ENCODE data around the gene GSAP. TPM values are rescaled to one million over a fixed set of nuclear protein-coding genes. Genes with fewer than 3 reads are reported as not detected.

GSAP gene
- total RNA-seq, 1 experiment from 2014 or later: 25.7 TPM

DNA sequence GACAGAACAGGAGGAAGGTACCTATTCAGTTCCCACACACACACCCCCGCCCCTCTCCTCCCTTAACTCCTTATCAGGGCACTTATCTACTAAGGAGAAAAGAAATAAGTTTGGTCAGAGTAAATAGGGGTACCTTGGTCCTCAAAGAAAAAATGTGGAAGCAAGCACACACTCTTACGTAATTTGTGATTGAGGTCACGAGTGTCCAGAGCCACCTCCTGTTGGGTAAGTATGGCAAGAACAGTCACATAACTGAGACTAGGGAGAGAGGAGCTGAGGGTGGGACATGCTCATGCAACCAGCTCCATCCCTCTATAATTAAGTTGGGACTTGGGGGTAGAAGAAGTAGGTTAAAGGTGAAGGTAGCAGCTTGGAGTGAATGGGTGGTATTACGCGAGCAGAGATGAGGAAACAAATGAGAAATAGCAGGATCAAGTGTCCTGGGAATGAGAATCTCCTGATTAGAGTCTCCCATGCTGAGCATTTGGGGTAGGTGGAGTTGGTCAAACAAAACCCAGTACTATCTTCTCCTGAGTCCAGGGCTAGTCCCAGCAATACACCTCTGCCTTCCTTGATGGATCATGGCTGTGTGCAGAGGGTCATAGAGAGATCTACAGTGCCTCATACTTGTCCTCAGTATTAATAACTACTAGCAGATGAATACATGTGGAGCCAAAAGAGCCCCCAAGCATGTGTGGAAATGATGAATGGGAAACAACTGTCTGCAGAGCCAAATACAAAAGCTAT is 77.1 kb downstream of the GSAP start:
- Histone ChIP-seq H3K9me3 (no peaks in the 10 kb centered on the region), H3K27me3 (replicated peaks; ENCODE audit: control insufficient read depth, insufficient read depth, low read length) (no peaks in the 10 kb centered on the region), H3K4me3 (ENCODE audit: low read depth, low read length) (no peak overlapping the region), H3K4me1 (peaks cover 24% of the 10 kb centered on the region), H3K36me3 (ENCODE audit: control insufficient read depth, insufficient read depth, low read length) (no peaks in the 10 kb centered on the region)
- ChIA-PET CTCF (interaction anchor here (0.7 kb wide), 1 partner anchor 92 kb away, joined by 3 read pairs; no protein-coding TSS in a partner anchor), POLR2A (interaction anchor here (0.5 kb wide), 2 partner anchors 9 to 20 kb away, joined by 4 to 6 read pairs; no protein-coding TSS in a partner anchor)
- peaks cover 10% of the 10 kb centered on the region for H3K36me3 Mint-ChIP-seq (ENCODE audit: insufficient read depth, unreplicated experiment)
- TF ChIP-seq, protein P1, sequence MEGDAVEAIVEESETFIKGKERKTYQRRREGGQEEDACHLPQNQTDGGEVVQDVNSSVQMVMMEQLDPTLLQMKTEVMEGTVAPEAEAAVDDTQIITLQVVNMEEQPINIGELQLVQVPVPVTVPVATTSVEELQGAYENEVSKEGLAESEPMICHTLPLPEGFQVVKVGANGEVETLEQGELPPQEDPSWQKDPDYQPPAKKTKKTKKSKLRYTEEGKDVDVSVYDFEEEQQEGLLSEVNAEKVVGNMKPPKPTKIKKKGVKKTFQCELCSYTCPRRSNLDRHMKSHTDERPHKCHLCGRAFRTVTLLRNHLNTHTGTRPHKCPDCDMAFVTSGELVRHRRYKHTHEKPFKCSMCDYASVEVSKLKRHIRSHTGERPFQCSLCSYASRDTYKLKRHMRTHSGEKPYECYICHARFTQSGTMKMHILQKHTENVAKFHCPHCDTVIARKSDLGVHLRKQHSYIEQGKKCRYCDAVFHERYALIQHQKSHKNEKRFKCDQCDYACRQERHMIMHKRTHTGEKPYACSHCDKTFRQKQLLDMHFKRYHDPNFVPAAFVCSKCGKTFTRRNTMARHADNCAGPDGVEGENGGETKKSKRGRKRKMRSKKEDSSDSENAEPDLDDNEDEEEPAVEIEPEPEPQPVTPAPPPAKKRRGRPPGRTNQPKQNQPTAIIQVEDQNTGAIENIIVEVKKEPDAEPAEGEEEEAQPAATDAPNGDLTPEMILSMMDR (IDR thresholded peaks at IDR 0.05; ENCODE audit: insufficient read depth in 1 of 2, low read depth in 1 of 2, low read length in 1 of 2, severe bottlenecking in 1 of 2, unreplicated experiment in 1 of 2): no peak
- H3K4me1 Mint-ChIP-seq (ENCODE audit: low read depth, unreplicated experiment): peaks cover 21% of the 10 kb centered on the region
- peak overlapping the region; percentile 16 for H3K4me3 Mint-ChIP-seq (ENCODE audit: unreplicated experiment)
- intact Hi-C loops (cut with micrococcal nuclease; ENCODE audit: unreplicated experiment): loop anchor here (1.0 kb wide), 1 partner anchor 120 kb away; no protein-coding TSS in a partner anchor
- BruUV-seq (replicated peaks): TSS peak; percentile 49
- peak overlapping the region; percentile 74 for H3K27ac Mint-ChIP-seq (ENCODE audit: unreplicated experiment)
- H3K27me3 Mint-ChIP-seq (ENCODE audit: insufficient read depth, unreplicated experiment): no peaks in the 10 kb centered on the region
- no peaks in the 10 kb centered on the region for H3K9me3 Mint-ChIP-seq (ENCODE audit: unreplicated experiment)
- DNase-seq: peak; percentile 69 to 78

DNA sequence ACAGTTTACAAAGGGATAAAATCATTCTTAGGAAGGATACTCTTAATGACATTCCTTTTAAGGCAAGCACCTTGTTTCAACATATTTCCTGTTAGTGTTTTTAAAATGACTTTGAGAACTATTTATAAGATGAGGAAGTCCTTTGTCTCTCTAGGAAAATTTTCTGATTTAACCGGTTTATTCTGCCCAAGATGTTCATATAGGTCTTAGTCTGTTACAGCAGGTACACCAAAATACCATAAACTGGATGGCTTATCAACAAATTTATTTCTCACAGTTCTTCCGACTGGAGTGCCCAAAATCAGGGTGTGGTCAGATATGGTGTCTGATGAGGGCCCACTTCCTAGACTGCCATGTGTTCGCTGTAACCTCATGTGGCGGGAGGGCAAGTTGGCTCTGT is 77.9 kb downstream of the GSAP start:
- no peak overlapping the region for H3K27ac Mint-ChIP-seq (ENCODE audit: unreplicated experiment)
- no peaks in the 10 kb centered on the region for H3K9me3 Mint-ChIP-seq (ENCODE audit: unreplicated experiment)
- intact Hi-C loops (cut with micrococcal nuclease; ENCODE audit: unreplicated experiment): no loop called here
- H3K27me3 ChIP-seq (replicated peaks; ENCODE audit: control insufficient read depth, insufficient read depth, low read length): no peaks in the 10 kb centered on the region
- peaks cover 24% of the 10 kb centered on the region for H3K4me1 ChIP-seq
- no peak overlapping the region for H3K4me3 Mint-ChIP-seq (ENCODE audit: unreplicated experiment)
- TF ChIP-seq, protein P1 (IDR thresholded peaks at IDR 0.05; ENCODE audit: insufficient read depth in 1 of 2, low read depth in 1 of 2, low read length in 1 of 2, severe bottlenecking in 1 of 2, unreplicated experiment in 1 of 2): no peak
- no peak overlapping the region for H3K4me3 ChIP-seq (ENCODE audit: low read depth, low read length)
- no peaks in the 10 kb centered on the region for H3K9me3 ChIP-seq
- DNase-seq: no peak
- no TSS peak for BruUV-seq (replicated peaks)
- ChIA-PET POLR2A (no interaction called here), CTCF (no interaction called here)
- no peaks in the 10 kb centered on the region for H3K27me3 Mint-ChIP-seq (ENCODE audit: insufficient read depth, unreplicated experiment)
- H3K36me3 ChIP-seq (ENCODE audit: control insufficient read depth, insufficient read depth, low read length): no peaks in the 10 kb centered on the region
- H3K36me3 Mint-ChIP-seq (ENCODE audit: insufficient read depth, unreplicated experiment): peaks cover 10% of the 10 kb centered on the region
- H3K4me1 Mint-ChIP-seq (ENCODE audit: low read depth, unreplicated experiment): peaks cover 21% of the 10 kb centered on the region

DNA sequence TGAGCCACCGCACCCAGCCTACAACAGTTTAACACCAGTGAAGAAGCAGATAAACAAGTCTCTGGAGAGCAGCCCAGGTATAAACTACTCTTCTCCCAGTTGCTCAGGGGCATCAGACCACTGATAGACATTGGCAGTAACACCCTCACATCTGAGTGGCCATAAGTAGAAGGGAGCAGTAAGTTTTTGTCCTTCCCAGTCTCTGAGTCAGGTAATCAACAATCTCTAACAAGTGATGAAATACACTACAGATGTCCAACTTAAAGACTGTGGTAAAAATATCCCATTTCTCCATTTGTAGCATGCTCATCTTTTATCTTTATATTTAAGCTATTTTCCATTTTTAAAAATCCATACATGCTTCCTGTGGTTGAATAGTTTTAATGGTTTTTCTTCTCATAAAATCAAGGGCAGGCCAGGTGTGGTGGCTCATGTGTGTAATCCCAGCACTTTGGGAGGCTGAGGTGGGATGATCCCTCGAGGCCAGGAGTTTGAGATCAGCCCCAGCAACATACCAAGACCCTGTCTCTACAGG is 78.6 kb downstream of the GSAP start:
- CTCF ChIA-PET: no interaction called here
- Mint-ChIP-seq H3K27ac (ENCODE audit: unreplicated experiment) (no peak overlapping the region), H3K27me3 (ENCODE audit: insufficient read depth, unreplicated experiment) (no peaks in the 10 kb centered on the region), H3K9me3 (ENCODE audit: unreplicated experiment) (no peaks in the 10 kb centered on the region), H3K36me3 (ENCODE audit: insufficient read depth, unreplicated experiment) (peaks cover 10% of the 10 kb centered on the region), H3K4me3 (ENCODE audit: unreplicated experiment) (no peak overlapping the region), H3K4me1 (ENCODE audit: low read depth, unreplicated experiment) (peaks cover 21% of the 10 kb centered on the region)
- TF ChIP-seq, protein P1 (IDR thresholded peaks at IDR 0.05; ENCODE audit: insufficient read depth in 1 of 2, low read depth in 1 of 2, low read length in 1 of 2, severe bottlenecking in 1 of 2, unreplicated experiment in 1 of 2): no peak
- POLR2A ChIA-PET: no interaction called here
- H3K4me3 ChIP-seq (ENCODE audit: low read depth, low read length): no peak overlapping the region
- BruUV-seq (replicated peaks): no TSS peak
- no peak for DNase-seq
- H3K36me3 ChIP-seq (ENCODE audit: control insufficient read depth, insufficient read depth, low read length): no peaks in the 10 kb centered on the region
- H3K27me3 ChIP-seq (replicated peaks; ENCODE audit: control insufficient read depth, insufficient read depth, low read length): no peaks in the 10 kb centered on the region
- intact Hi-C loops (cut with micrococcal nuclease; ENCODE audit: unreplicated experiment): no loop called here
- H3K9me3 ChIP-seq: no peaks in the 10 kb centered on the region
- H3K4me1 ChIP-seq: peaks cover 24% of the 10 kb centered on the region

Measured in Caco-2 (cell line).